PC-3 (cell line): ENCODE data around the gene PIGN. TPM values are rescaled to one million over a fixed set of nuclear protein-coding genes. Genes with fewer than 3 reads are reported as not detected.

Experiments
- ATAC-seq: fragments of 200-7000 bp; cut with Tn5 transposase; 2 replicates; pipeline ENCODE4 v1.9.1; 2020; ENCODE audit warnings: mild to moderate bottlenecking, moderate library complexity
- BruUV-seq: library from RNA; stranded (reverse); fragments of 400-500 nt; replicated peaks from 2 replicates; lab custom pipeline; 2021; lab: Mats Ljungman, UMichigan
- CTCF ChIA-PET: fragments of 300-600 bp; sonication (Branson Sonifier 250); formaldehyde crosslinking; loops from one replicate; lab custom pipeline; 2022; ENCODE audit warnings: antibody characterized with exemption; lab: Charles Lee
- POLR2A ChIA-PET: fragments of 300-600 bp; sonication (Branson Sonifier 250); formaldehyde crosslinking; loops from one replicate; lab custom pipeline; 2022; ENCODE audit warnings: antibody characterized with exemption; ENCODE audit not compliant: unreplicated experiment; lab: Charles Lee
- DNase-seq: peaks from one replicate; pipeline ENCODE4 v3.0.0-alpha.2; 2015
- H2AFZ ChIP-seq: fragments of 300-600 bp; sonication (generic); 2 replicates; pipeline ENCODE4 v1.6.0; 2016; ENCODE audit warnings: antibody characterized with exemption, low read length
- H3F3A ChIP-seq: fragments of 300-600 bp; sonication (generic); one replicate; pipeline ENCODE4 v1.6.0; 2017; ENCODE audit warnings: antibody characterized with exemption, low read length, control low read depth, mild to moderate bottlenecking; ENCODE audit not compliant: unreplicated experiment
- H3K27ac ChIP-seq: fragments of 300-600 bp; sonication (generic); 2 replicates; pipeline ENCODE4 v1.5.1; 2016; ENCODE audit warnings: mild to moderate bottlenecking, low read length
- H3K27me3 ChIP-seq: fragments of 300-600 bp; sonication (generic); 2 replicates; pipeline ENCODE4 v1.6.1; 2016; ENCODE audit warnings: low read length, mixed read lengths
- H3K36me3 ChIP-seq: fragments of 300-600 bp; sonication (generic); 2 replicates; pipeline ENCODE4 v1.6.1; 2016; ENCODE audit warnings: low read depth, mixed run types, low read length, mixed read lengths
- H3K4me1 ChIP-seq: fragments of 300-600 bp; sonication (generic); 2 replicates; pipeline ENCODE4 v1.5.1; 2016; ENCODE audit warnings: low read length; ENCODE audit not compliant: insufficient read depth
- H3K4me2 ChIP-seq: fragments of 300-600 bp; sonication (generic); 2 replicates; pipeline ENCODE4 v1.6.0; 2016; ENCODE audit warnings: low read length
- H3K4me3 ChIP-seq: fragments of 300-600 bp; sonication (generic); 2 replicates; pipeline ENCODE4 v1.5.1; 2016; ENCODE audit warnings: mild to moderate bottlenecking, low read length, mixed read lengths
- H3K79me2 ChIP-seq: fragments of 300-600 bp; sonication (generic); 2 replicates; pipeline ENCODE4 v1.6.1; 2017; ENCODE audit warnings: low read length, mixed read lengths
- H3K9ac ChIP-seq: fragments of 300-600 bp; sonication (generic); 2 replicates; pipeline ENCODE4 v1.6.0; 2016; ENCODE audit warnings: mild to moderate bottlenecking, low read length
- H3K9me2 ChIP-seq: fragments of 300-600 bp; sonication (generic); replicated peaks from 2 replicates; pipeline ENCODE4 v1.6.1; 2016; ENCODE audit warnings: mixed run types, low read length, mixed read lengths
- H3K9me3 ChIP-seq: fragments of 300-600 bp; sonication (generic); 2 replicates; pipeline ENCODE4 v1.6.1; 2016; ENCODE audit warnings: low read length, mixed read lengths
- H4K20me1 ChIP-seq: fragments of 300-600 bp; sonication (generic); 2 replicates; pipeline ENCODE4 v1.6.1; 2016; ENCODE audit warnings: low read length, mixed read lengths
- EZH2 ChIP-seq: fragments of 300-600 bp; sonication (generic); IDR thresholded peaks from one replicate; pipeline ENCODE4 v1.6.1; 2017; ENCODE audit warnings: antibody characterized with exemption, mild to moderate bottlenecking, low read length; ENCODE audit not compliant: unreplicated experiment
- EZH2phosphoT487 ChIP-seq: fragments of 300-600 bp; sonication (generic); IDR thresholded peaks from 2 replicates; pipeline ENCODE4 v1.6.1; 2018; ENCODE audit warnings: mild to moderate bottlenecking, antibody characterized with exemption, low read length, borderline replicate concordance
- intact Hi-C: fragments of 100-400 bp; cut with micrococcal nuclease; formaldehyde crosslinking; loops from 2 replicates; pipeline ENCODE4 v1.9.0; 2023
- total RNA-seq: library from RNA; depleted of rRNA; stranded (reverse); fragments of >200 nt; gene quantifications from 2 replicates; pipeline ENCODE4 v1.2.3, GENCODE V29; 2014
- TF ChIP-seq, protein P1 (sequence below): fragments of 300-600 bp; sonication (generic); conservative IDR thresholded peaks from 2 replicates; pipeline ENCODE4 v1.5.1; 2017; ENCODE audit warnings: antibody characterized with exemption, low read depth, mild to moderate bottlenecking, low read length

The PIGN gene
- total RNA-seq, 1 experiment from 2014 or later: 22.7 TPM

DNA sequence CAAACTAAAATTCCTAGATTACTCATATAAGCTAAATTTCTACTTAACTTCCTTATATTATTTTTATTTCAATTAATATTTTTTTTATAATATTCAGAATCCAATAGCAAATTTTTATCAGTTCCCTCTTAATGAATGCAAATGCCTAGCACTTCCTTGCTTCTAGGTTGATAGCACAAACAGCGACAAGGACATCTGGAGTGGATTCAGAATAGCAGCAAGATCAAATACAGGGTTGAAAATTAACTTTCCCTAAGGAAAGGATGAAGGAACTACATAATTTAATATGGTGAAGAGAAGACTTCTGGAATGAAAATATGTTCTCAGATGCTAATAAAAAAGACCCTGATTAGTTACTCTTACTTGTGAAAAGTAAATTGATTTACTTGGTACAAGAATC is 64.5 kb downstream of the PIGN start:
- Histone ChIP-seq H3K9me3 (no peaks in the 10 kb centered on the region), H3K9ac (no peak overlapping the region), H2AFZ (no peak overlapping the region), H3K9me2 (no peaks in the 10 kb centered on the region), H3K27ac (no peak overlapping the region), H3K27me3 (no peaks in the 10 kb centered on the region), H3F3A (no peaks in the 10 kb centered on the region), H3K79me2 (no peaks in the 10 kb centered on the region), H3K36me3 (no peaks in the 10 kb centered on the region), H4K20me1 (no peaks in the 10 kb centered on the region), H3K4me2 (no peak overlapping the region), H3K4me3 (no peak overlapping the region), H3K4me1 (0 out of 2 replicates have a peak, but pooled peaks cover 4% of the 10 kb centered on the region)
- ATAC-seq (no peak), DNase-seq (no peak)
- ChIA-PET POLR2A (no interaction called here), CTCF (no interaction called here)
- no TSS peak for BruUV-seq
- TF ChIP-seq, protein P1, sequence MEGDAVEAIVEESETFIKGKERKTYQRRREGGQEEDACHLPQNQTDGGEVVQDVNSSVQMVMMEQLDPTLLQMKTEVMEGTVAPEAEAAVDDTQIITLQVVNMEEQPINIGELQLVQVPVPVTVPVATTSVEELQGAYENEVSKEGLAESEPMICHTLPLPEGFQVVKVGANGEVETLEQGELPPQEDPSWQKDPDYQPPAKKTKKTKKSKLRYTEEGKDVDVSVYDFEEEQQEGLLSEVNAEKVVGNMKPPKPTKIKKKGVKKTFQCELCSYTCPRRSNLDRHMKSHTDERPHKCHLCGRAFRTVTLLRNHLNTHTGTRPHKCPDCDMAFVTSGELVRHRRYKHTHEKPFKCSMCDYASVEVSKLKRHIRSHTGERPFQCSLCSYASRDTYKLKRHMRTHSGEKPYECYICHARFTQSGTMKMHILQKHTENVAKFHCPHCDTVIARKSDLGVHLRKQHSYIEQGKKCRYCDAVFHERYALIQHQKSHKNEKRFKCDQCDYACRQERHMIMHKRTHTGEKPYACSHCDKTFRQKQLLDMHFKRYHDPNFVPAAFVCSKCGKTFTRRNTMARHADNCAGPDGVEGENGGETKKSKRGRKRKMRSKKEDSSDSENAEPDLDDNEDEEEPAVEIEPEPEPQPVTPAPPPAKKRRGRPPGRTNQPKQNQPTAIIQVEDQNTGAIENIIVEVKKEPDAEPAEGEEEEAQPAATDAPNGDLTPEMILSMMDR: no peak
- no peak for TF ChIP-seq EZH2phosphoT487
- intact Hi-C loops: no loop called here

DNA sequence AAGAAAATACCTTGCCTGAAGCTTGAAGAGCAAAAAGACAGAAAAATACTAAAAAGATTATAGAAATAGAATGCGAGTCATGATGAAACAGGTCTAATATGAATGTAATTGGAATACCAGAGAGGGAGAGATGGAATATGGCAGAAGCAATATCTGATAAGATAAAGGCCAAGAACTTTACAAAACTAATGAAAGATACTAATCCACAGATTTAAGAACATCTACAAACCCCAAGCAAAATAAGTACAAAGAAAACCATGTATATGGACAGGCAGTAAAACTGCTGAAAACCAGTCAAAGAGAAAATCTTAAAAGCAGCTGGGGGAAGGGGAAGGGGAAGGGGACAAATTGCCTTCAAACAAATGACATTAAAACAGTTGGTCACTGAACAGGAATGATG is 67.0 kb downstream of the PIGN start:
- POLR2A ChIA-PET: no interaction called here
- H3F3A ChIP-seq: no peaks in the 10 kb centered on the region
- no peaks in the 10 kb centered on the region for H3K9me2 ChIP-seq
- H3K4me1 ChIP-seq: no peaks in the 10 kb centered on the region
- H3K9ac ChIP-seq: no peak overlapping the region
- ATAC-seq (no peak), DNase-seq (no peak)
- TF ChIP-seq EZH2: no peak
- TF ChIP-seq, protein P1: no peak
- TF ChIP-seq EZH2phosphoT487: no peak
- no peak overlapping the region for H3K4me3 ChIP-seq
- H2AFZ ChIP-seq: no peak overlapping the region
- no peak overlapping the region for H3K4me2 ChIP-seq
- CTCF ChIA-PET: no interaction called here
- intact Hi-C loops: no loop called here
- H4K20me1 ChIP-seq: no peaks in the 10 kb centered on the region
- no peak overlapping the region for H3K27ac ChIP-seq
- no TSS peak for BruUV-seq
- H3K36me3 ChIP-seq: no peaks in the 10 kb centered on the region
- H3K27me3 ChIP-seq: no peaks in the 10 kb centered on the region
- no peaks in the 10 kb centered on the region for H3K9me3 ChIP-seq
- H3K79me2 ChIP-seq: no peaks in the 10 kb centered on the region

DNA sequence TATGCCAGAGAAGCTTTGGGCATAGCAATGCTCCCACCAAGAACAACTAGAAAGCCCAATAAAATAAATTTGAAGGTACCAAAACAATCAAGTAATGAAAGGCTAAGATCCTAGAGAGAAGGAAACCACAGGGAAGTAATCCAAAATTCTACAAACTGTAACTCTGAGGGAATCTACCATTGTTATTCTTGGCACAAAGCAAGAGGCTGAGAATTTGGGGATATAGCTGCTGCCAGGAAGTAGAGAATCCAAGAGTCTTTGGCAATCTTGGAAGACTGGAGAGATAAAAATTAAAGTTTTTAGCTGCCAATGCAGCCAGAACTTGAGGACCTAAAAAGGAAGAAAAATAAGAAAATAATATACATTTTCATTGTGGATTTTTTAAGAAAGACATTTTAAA is 68.5 kb downstream of the PIGN start:
- H4K20me1 ChIP-seq: no peaks in the 10 kb centered on the region
- intact Hi-C loops: no loop called here
- H3K9ac ChIP-seq: no peak overlapping the region
- no peak overlapping the region for H3K4me2 ChIP-seq
- H3K79me2 ChIP-seq: no peaks in the 10 kb centered on the region
- H3F3A ChIP-seq: no peaks in the 10 kb centered on the region
- H3K9me2 ChIP-seq: no peaks in the 10 kb centered on the region
- no peaks in the 10 kb centered on the region for H3K27me3 ChIP-seq
- no peaks in the 10 kb centered on the region; the same call in 1 of the 2 replicates for H3K36me3 ChIP-seq
- no peak overlapping the region for H3K27ac ChIP-seq
- POLR2A ChIA-PET: no interaction called here
- no peak overlapping the region for H3K4me3 ChIP-seq
- no peak overlapping the region for H2AFZ ChIP-seq
- DNase-seq (no peak), ATAC-seq (no peak)
- H3K4me1 ChIP-seq: no peaks in the 10 kb centered on the region
- no TSS peak for BruUV-seq
- CTCF ChIA-PET: no interaction called here
- TF ChIP-seq EZH2 (no peak), EZH2phosphoT487 (no peak)
- TF ChIP-seq, protein P1: no peak
- H3K9me3 ChIP-seq: no peaks in the 10 kb centered on the region
